Activated CD8-positive, alpha-beta memory T cell treated with anti-CD3 and anti-CD28 coated beads for 36 hours (primary cell): ENCODE results near the gene ALDH3B2. TPM values are rescaled to one million over a fixed set of nuclear protein-coding genes. Genes with fewer than 3 reads are reported as not detected.

Experiments
- CTCF ChIA-PET: fragments of 350-600 bp; sonication (Branson Sonifier 250); formaldehyde crosslinking; loops from one replicate; lab custom pipeline; 2021; ENCODE audit warnings: antibody characterized with exemption; lab: Charles Lee
- POLR2A ChIA-PET: fragments of 350-600 bp; sonication (Branson Sonifier 250); formaldehyde crosslinking; loops from one replicate; lab custom pipeline; 2021; ENCODE audit warnings: antibody characterized with exemption; lab: Charles Lee
- total RNA-seq, 2 experiments: library from RNA; stranded (reverse); gene quantifications; one replicate each; pipeline ENCODE4 v1.2.3, GENCODE V29; 2021

ALDH3B2 gene
- total RNA-seq, 2 experiments from 2014 or later, result not detected

DNA sequence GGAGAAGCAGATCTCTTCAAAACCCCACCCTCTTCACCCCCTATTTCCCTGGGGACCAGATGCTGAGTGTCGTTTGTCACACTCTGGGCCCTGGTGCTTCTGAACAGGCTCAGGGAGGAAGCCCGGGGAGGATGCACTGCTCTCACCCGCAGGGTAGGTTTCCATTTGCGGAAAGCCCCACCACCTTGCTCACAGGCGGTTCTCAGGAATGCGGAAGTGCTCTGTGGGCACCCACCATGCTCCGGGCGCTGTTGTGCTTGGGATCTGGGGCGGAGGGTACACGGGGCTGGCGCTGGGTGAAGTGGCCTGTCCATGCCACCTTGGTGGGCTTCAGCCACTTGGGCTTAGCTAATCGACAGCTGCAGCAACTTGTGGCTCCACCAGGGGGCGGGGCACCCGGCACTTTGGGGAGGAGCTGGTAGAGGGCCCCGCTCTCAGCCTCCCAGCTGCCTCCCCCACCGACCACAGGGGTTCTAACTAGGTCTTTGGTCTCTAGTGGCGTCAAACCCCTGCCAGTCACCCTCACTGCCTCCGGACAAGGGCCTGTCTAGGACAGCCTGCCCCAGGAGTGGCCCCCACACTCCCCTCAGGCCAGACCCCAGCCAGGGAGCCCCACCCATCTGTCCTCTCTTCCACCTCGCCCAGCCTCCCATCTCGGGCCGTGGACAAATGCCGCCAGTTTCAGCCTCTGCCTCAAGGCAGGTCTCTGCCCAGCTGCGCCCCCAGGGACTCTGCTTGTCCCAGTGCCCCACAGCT, 60.3 kb downstream of the ALDH3B2 start:
- ChIA-PET POLR2A (interaction anchor here (0.7 to 3.5 kb wide), 4 partner anchors 13 to 1562 kb away, joined by 3 to 18 read pairs (median 4); partner anchors contain the start of gene NUDT8), CTCF (interaction anchor here (0.5 to 5.7 kb wide), 5 partner anchors 15 to 489 kb away, joined by 3 to 42 read pairs (median 4); partner anchors contain the start of genes ACY3, GSTP1 and NUDT8)

DNA sequence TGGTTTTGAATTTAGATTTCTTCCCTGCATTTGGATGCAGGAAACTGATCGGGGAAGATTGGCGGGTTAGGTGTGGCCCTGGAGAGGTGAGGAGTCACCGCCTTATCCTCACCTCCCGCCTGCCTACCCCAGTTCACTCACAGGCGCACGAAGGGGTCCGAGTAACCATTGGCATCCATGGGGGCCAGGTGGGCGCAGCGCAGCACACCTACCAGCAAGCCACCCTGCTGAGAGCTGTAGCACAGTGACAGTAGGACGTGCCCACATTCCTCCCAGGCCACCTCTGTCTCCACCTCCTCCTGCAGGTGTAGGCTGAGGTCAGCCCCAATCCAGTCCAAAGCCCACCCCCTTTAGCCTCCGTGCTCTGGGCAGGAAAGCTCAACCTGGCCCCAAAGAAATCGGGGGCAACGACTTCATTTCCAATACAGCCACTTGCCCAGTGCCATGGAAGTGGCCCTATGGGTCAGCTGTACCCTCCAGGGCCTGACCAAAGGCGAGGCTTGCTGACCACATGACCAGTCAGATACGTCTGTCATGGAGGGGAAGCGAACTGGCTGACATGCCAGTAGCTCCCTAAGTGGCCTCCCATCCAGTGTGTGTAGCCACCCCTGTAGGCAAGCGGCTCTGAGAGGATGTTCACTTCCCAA, 61.0 kb downstream of the ALDH3B2 start:
- POLR2A ChIA-PET, result interaction anchor here (0.5 to 1.6 kb wide), 3 partner anchors 14 to 29 kb away, joined by 3 to 6 read pairs (median 4); partner anchors contain the start of gene NUDT8
- CTCF ChIA-PET, result interaction anchor here (0.8 to 5.7 kb wide), 3 partner anchors 15 to 36 kb away, joined by 3 to 42 read pairs (median 8); partner anchors contain the start of genes GSTP1 and NUDT8

DNA sequence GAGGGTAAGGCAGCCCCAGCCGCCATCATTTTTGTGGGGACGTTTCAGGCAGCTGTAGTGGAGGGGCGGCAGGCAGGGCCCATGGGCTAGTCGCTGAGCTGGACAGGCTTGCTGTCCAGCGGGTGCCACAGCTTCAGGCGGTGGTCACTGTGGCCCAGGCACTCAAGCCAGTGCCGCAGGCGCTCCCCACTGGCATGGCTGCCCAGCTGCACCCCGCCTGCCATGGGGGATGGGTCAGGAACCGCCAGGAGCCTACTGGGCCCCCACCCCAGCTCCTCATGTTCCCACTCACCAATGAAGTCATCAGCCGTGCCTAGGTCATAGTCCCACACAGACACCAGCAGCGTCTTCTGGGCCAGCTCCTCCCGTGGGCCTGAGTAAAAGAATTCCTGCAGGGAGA, 61.7 kb downstream of the ALDH3B2 start:
- ChIA-PET POLR2A (interaction anchor here (0.5 to 0.9 kb wide), 2 partner anchors 13 to 17 kb away, joined by 3 to 6 read pairs; partner anchors contain the start of gene NUDT8), CTCF (interaction anchor here (2.4 to 5.7 kb wide), 2 partner anchors 16 to 29 kb away, joined by 8 to 42 read pairs; partner anchors contain the start of genes GSTP1 and NUDT8)

Other genes starting within 250 kb of the ALDH3B2 start
- 10 to 100 TPM; 82.8 to 85.6 TPM for gene RPS6KB2, start 246.1 kb downstream of the ALDH3B2 start, total RNA-seq
- 100 to 1,000 TPM; 147 to 151 TPM for gene PTPRCAP, start 236.9 kb downstream of the ALDH3B2 start, total RNA-seq
- 100 to 1,000 TPM; 140 to 148 TPM for gene CORO1B, start 231.1 kb downstream of the ALDH3B2 start, total RNA-seq
- gene GPR152, start 221.9 kb downstream of the ALDH3B2 start, total RNA-seq, result not detected
- gene CABP4, start 219.3 kb downstream of the ALDH3B2 start, total RNA-seq, result under 1 TPM in 1 of 2 experiments, not detected in 1; 0.23 TPM
- gene TMEM134, start 205.4 kb downstream of the ALDH3B2 start, total RNA-seq, result 10 to 100 TPM; 46.4 to 47.7 TPM
- 100 to 1,000 TPM; 154 to 159 TPM for gene AIP, start 191.6 kb downstream of the ALDH3B2 start, total RNA-seq
- 100 to 1,000 TPM; 102 to 104 TPM for gene PITPNM1, start 169.3 kb downstream of the ALDH3B2 start, total RNA-seq
- 10 to 100 TPM; 61.1 to 64.8 TPM for gene CDK2AP2, start 166.5 kb downstream of the ALDH3B2 start, total RNA-seq
- gene CABP2, start 151.2 kb downstream of the ALDH3B2 start, total RNA-seq, result not detected
- 100 to 1,000 TPM; 471 to 491 TPM for gene GSTP1, start 90.8 kb downstream of the ALDH3B2 start, total RNA-seq
- gene NDUFV1, start 67.7 kb downstream of the ALDH3B2 start, total RNA-seq, result 100 to 1,000 TPM; 315 to 317 TPM
- 10 to 100 TPM; 28.3 to 28.9 TPM for gene NUDT8, start 44.7 kb downstream of the ALDH3B2 start, total RNA-seq
- gene TBX10, start 34.9 kb downstream of the ALDH3B2 start, total RNA-seq, result not detected
- gene ACY3, start 23.9 kb downstream of the ALDH3B2 start, total RNA-seq, result under 1 TPM; 0.21 to 0.50 TPM